GM18520 (cell line): ENCODE results near the gene TEC.

Experiments
- ATAC-seq: cut with Tn5 transposase; IDR thresholded peaks from one replicate; pipeline ENCODE4 v1.9.1; 2021; ENCODE audit not compliant: unreplicated experiment

Gene TEC

GRCh38 chr4:48093991-48094416 lies 175.6 kb downstream of the TEC start:
- ATAC-seq: no peak

GRCh38 chr4:48090621-48091020 lies 179.0 kb downstream of the TEC start:
- ATAC-seq: no peak

GRCh38 chr4:48085821-48086589 lies 183.6 kb downstream of the TEC start:
- no peak for ATAC-seq
